AG04449 (cell line): ENCODE measurements around the gene SENP5.
A peak's percentile ranks its signal among the peaks of the same experiment; 100 is the strongest.
"Not testable (repeated sequence)": the region's sequence is repeated elsewhere in the genome, so short reads cannot be mapped to it uniquely, and the experiment has no call there.

Source experiments
- CTCF ChIA-PET: fragments of 350-600 bp; formaldehyde crosslinking; extraction: SDS; loops from one replicate; lab custom pipeline; 2021; ENCODE audit warnings: antibody characterized with exemption; lab: Yijun Ruan, JAX
- POLR2A ChIA-PET: fragments of 400-600, 350-600 bp; formaldehyde crosslinking; extraction: SDS; loops from one replicate; lab custom pipeline; 2020; ENCODE audit warnings: antibody characterized with exemption, inconsistent platforms; lab: Yijun Ruan, JAX
- DNase-seq: peaks from one replicate; pipeline ENCODE4 v3.0.0-alpha.2; 2010; ENCODE audit warnings: low read depth, low spot score
- H3K4me3 ChIP-seq: 2 replicates; pipeline ENCODE4 v1.5.1; 2011; ENCODE audit warnings: low read depth, mild to moderate bottlenecking, control low read depth, low read length
- TF ChIP-seq, protein P1 (sequence below): IDR thresholded peaks from one replicate; pipeline ENCODE4 v1.5.1; 2011; ENCODE audit warnings: mild to moderate bottlenecking, moderate library complexity, low read length, control low read depth, inconsistent platforms; ENCODE audit not compliant: insufficient read depth; ENCODE audit errors: missing control alignments

Gene SENP5

DNA sequence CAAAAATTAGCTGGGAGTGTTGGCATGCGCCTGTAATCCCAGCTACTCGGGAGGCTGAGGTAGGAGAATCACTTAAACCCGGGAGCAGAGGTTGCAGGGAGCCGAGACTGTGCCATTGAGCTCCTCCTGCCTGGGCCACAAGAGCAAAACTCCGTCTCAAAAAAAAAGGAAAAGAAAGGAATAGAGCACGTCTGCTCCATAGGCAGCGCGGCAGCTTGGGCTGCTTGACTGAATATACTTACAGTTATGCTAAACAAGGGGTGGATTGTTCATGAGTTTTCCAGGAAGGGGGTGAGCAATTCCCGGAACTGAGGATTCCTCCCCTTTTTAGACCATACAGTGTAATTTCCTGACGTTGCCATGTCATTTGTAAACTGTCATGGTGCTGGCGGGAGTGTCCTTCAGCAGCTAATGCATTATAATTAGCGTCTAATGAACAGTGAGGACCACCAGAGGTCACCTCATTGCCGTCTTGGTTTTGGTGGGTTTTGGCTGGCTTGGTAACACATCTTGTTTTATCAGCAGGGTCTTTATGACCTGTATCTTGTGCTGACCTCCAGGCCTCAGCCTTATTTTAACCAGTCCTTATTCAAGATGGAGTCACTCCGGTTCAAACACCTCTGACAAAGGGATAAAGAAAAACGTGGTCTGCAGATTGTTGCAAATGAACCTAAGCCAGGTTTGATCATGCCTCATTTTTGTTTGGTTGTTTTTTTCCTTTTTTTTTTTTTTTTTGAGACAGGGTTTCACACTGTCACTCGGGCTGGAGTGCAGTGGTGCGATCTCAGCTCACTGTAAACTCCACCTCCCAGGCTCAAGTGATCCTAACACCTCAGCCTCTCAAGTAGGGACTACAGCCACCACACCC is 24.9 kb upstream of the SENP5 start:
- ChIA-PET CTCF (interaction anchor here (1.2 kb wide), 1 partner anchor 127 kb away, joined by 3 read pairs; no protein-coding TSS in a partner anchor), POLR2A (no interaction called here)
- no peak for DNase-seq

DNA sequence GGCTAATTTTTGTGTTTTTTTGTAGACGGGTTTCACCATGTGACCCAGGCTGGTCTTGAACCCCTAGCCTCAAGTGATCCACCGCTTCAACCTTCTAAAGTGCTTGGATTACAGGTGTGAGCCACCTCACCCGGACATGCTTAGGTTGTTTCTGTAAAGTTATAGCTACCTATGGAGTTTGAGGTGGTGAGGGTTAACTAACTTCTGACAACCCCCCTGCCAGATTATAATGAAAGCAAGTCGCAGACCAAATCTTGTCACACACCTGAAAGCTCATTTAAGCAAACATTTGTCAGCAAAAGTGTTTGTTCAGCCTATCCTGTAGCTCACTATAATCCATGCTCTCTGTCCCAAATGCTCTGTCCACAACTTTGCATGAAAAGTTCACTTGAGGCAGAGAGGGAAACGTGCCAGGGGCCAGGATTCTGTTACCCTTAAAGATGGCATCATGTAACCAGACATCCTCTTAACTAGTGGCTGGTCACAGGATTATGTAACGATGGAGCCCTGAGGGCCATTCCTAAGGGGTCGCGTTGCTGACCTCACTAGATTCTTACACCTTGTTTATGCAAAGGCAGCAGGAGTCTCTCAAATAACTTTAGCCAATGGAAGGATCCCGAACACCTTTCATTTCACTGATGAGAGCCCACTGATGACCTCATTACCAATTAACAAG is 24.1 kb upstream of the SENP5 start:
- ChIA-PET CTCF (interaction anchor here (1.2 kb wide), 1 partner anchor 126 kb away, joined by 3 read pairs; no protein-coding TSS in a partner anchor), POLR2A (no interaction called here)
- TF ChIP-seq, protein P1, sequence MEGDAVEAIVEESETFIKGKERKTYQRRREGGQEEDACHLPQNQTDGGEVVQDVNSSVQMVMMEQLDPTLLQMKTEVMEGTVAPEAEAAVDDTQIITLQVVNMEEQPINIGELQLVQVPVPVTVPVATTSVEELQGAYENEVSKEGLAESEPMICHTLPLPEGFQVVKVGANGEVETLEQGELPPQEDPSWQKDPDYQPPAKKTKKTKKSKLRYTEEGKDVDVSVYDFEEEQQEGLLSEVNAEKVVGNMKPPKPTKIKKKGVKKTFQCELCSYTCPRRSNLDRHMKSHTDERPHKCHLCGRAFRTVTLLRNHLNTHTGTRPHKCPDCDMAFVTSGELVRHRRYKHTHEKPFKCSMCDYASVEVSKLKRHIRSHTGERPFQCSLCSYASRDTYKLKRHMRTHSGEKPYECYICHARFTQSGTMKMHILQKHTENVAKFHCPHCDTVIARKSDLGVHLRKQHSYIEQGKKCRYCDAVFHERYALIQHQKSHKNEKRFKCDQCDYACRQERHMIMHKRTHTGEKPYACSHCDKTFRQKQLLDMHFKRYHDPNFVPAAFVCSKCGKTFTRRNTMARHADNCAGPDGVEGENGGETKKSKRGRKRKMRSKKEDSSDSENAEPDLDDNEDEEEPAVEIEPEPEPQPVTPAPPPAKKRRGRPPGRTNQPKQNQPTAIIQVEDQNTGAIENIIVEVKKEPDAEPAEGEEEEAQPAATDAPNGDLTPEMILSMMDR: no peak
- no peak overlapping the region for H3K4me3 ChIP-seq
- no peak for DNase-seq

More for the DNA sequence above, 24.9 kb upstream of the SENP5 start:
- H3K4me3 ChIP-seq: no peak overlapping the region
- TF ChIP-seq, protein P1: no peak

DNA sequence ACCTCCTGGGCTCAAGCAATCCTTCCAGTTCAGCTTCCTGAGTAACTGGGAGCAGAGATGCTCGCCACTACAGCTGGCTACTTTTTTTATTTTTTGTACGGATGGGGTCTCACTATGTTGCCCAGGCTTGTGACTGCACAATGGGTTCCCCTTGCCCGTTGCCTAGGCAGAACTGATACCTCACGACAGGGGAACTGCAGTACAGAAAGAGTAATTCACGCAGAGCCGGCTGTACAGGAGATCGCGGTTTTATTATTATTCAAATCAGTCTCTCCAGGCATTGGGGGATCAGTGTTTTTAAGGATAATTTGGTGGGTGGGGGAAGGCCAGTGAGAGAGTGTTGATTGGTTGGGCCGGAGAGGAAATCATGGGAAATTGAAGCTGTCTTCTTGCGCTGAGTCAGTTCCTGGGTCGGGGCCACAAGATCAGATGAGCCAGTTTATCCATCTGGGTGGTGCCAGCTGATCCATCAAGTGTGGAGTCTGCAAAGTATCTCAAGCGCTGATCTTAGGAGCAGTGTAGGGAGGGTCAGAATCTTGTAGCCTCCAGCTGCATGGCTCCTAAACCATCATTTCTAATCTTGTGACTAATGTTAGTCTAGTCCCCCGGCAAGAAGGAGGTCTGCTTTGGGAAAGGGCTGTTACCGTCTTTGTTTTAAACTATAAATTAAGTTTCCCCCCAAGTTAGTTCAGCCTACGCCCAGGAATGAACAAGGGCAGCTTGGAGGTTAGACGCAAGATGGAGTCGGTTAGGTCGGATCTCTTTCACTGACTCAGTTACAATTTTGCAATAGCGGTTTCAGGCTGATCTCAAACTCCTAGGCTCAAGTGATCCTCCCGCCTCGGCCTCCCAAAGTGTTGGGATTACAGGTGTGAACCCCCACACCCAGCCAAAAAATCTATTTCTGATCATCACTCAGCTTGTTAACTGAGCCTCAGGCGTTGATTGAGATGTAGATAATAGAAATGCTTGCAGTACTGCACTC is 23.2 kb upstream of the SENP5 start:
- not testable (repeated sequence) for DNase-seq, H3K4me3 ChIP-seq
- CTCF ChIA-PET: interaction anchor here (1.2 kb wide), 1 partner anchor 125 kb away, joined by 3 read pairs; no protein-coding TSS in a partner anchor
- POLR2A ChIA-PET: interaction anchor here (0.7 kb wide), 1 partner anchor 54 kb away, joined by 4 read pairs; no protein-coding TSS in a partner anchor

DNA sequence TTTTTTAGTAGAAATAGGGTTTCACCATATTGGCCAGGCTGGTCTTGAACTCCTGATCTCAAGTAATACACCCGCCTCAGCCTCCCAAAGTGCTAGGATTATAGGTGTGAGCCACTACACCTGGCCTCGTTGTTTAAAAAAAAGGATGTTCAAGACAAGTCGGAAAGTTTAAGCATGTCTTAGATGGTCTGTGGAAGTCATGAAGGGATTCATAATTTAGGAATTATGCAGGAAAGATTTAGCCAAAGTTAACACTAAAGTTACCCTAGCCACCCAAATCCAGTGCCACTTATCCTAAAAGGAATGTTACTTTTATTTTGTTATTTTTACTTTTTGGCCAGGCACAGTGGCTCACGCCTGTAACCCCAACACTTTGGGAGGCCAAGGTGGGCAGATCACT is 19.3 kb upstream of the SENP5 start:
- CTCF ChIA-PET, H3K4me3 ChIP-seq, POLR2A ChIA-PET, DNase-seq: not testable (repeated sequence)

DNA sequence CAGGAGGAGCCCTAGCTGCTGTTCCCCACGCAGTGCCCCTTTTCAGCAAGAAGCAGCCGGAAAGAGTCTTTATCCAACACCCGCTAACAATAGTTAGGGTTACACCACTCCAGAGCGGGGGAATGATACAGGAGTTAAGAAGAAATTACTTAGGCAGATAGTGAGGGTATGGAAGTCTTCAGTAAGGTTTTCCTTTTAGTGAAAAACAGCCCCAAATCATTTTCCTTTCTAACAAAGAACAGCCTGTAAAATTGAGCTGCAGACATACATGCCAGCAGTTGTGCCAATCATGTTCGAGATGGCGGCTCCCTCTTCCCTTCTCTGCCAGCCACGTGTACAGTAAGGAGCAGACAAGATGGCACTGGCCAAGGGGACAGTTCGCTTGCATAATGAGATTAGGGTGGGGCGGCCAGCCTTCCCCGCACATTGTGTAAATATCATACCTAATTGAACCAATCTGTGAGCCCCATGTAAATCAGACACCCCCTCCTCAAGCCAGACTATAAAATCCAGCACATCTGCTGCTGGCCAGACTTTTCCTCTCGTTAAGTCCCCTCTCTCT is 18.5 kb upstream of the SENP5 start:
- DNase-seq: no peak
- CTCF ChIA-PET: interaction anchor here (1.7 kb wide), 1 partner anchor 12 kb away, joined by 5 read pairs; no protein-coding TSS in a partner anchor
- TF ChIP-seq, protein P1: no peak

DNA sequence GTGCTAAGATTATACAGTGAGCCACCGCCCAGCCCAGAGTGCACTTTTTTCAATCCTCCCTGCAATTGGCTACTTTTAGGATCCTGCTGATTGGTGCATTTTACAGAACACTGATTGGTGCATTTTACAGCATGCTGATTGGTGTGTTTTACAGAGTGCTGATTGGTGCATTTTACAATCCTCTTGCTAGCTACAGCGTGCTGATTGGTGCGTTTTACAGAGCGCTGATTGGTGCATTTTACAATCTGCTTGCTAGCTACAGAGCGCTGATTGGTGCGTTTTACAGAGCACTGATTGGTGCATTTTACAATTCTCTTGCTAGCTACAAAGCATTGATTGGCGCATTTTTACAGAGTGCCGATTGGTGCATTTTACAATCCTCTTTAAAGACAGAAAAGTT is 4.7 kb upstream of the SENP5 start:
- POLR2A ChIA-PET, CTCF ChIA-PET, DNase-seq, H3K4me3 ChIP-seq: not testable (repeated sequence)

More for the DNA sequence above, 18.5 kb upstream of the SENP5 start:
- H3K4me3 ChIP-seq: no peak overlapping the region
- POLR2A ChIA-PET: no interaction called here

DNA sequence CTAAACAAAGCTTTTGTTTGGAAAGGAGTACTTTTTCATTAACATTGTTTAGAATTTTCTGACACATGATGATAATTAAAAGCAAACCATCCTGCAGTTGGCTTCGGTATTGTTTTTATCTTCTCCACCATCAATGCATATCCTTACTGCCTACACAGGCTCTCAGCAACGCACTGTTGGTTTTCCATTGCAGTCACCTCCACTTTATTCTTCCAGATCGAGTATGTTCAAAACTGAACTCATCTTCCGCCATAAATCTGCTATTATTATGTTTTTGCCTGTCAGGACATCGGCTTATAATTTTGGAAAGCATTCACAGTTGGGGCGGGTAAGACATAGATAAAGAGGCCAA is 589 bp upstream of the SENP5 start:
- ChIA-PET CTCF (interaction anchor here (0.6 to 2.1 kb wide), 4 partner anchors 11 to 75 kb away, joined by 3 to 6 read pairs (median 3); partner anchors contain the start of gene NCBP2), POLR2A (interaction anchor here (0.9 to 1.6 kb wide), 4 partner anchors 9 to 155 kb away, joined by 3 to 10 read pairs (median 6); partner anchors contain the start of genes CEP19, NCBP2 and PIGX)
- TF ChIP-seq, protein P1: no peak
- H3K4me3 ChIP-seq: peak overlapping the region; percentile 64
- DNase-seq: no peak
